AG09309 (cell line): ENCODE measurements around the gene DCHS2.
"Not testable (repeated sequence)": the region's sequence is repeated elsewhere in the genome, so short reads cannot be mapped to it uniquely, and the experiment has no call there.

Experiments used
- DNase-seq: peaks from one replicate; pipeline ENCODE4 v3.0.0-alpha.2; 2010; ENCODE audit warnings: low read depth
- H3K4me3 ChIP-seq: 2 replicates; pipeline ENCODE4 v1.5.1; 2011; ENCODE audit warnings: mild to moderate bottlenecking, low read depth, low read length, moderate library complexity; ENCODE audit not compliant: control insufficient read depth
- CTCF ChIP-seq: IDR thresholded peaks from 2 replicates; pipeline ENCODE4 v1.5.1; 2011; ENCODE audit warnings: mild to moderate bottlenecking, low read depth, low read length, inconsistent platforms; ENCODE audit not compliant: insufficient read depth, control insufficient read depth; ENCODE audit errors: missing control alignments

The DCHS2 gene

GRCh38 chr4:154218051-154218450 lies 273.5 kb downstream of the DCHS2 start:
- H3K4me3 ChIP-seq, result no peak overlapping the region
- TF ChIP-seq CTCF, result no peak
- no peak for DNase-seq

- H3K4me3 ChIP-seq, DNase-seq: not testable (repeated sequence)
These were observed 274.2 kb downstream of the DCHS2 start for GRCh38 chr4:154217384-154217783.

- DNase-seq, result no peak
- no peak overlapping the region for H3K4me3 ChIP-seq
- TF ChIP-seq CTCF, result no peak
These were observed 280.1 kb downstream of the DCHS2 start for GRCh38 chr4:154211506-154211905.

GRCh38 chr4:154208424-154208823 lies 283.2 kb downstream of the DCHS2 start:
- no peak overlapping the region for H3K4me3 ChIP-seq
- no peak for DNase-seq
- no peak for TF ChIP-seq CTCF

- H3K4me3 ChIP-seq, result no peak overlapping the region
- no peak for TF ChIP-seq CTCF
- no peak for DNase-seq
These were observed 286.1 kb downstream of the DCHS2 start for GRCh38 chr4:154205471-154205870.

- DNase-seq, result no peak
- H3K4me3 ChIP-seq, result no peak overlapping the region
- no peak for TF ChIP-seq CTCF
These were observed 296.9 kb downstream of the DCHS2 start for GRCh38 chr4:154194649-154195048.

GRCh38 chr4:154192585-154192984 lies 299.0 kb downstream of the DCHS2 start:
- no peak overlapping the region for H3K4me3 ChIP-seq
- no peak for DNase-seq
- TF ChIP-seq CTCF, result no peak
